Measurements from ENCODE around the gene PRPSAP1.

Gene PRPSAP1

GRCh38 chr17:76388966-76389888 lies 35.5 kb upstream of the PRPSAP1 start:
- H3K27me3 ChIP-seq (replicated peaks): no peaks in the 10 kb centered on the region
- peaks cover 44% of the 10 kb centered on the region for H3K36me3 ChIP-seq (replicated peaks)
- no peak for DNase-seq
- peak; percentile 46 for TF ChIP-seq CTCF (IDR thresholded peaks at IDR 0.05; ENCODE audit: low read depth, low read length, missing control alignments)
- H3K27ac ChIP-seq: no peak overlapping the region
- no peak overlapping the region for H3K4me3 ChIP-seq (ENCODE audit: low read depth, low read length)
- in situ Hi-C loops (cut with HindIII; ENCODE audit: low pct_ligation_motif_present, low sequenced_read_pairs): no loop called here

- DNase-seq: no peak
- Histone ChIP-seq H3K36me3 (replicated peaks) (peaks cover 38% of the 10 kb centered on the region), H3K27me3 (replicated peaks) (no peaks in the 10 kb centered on the region), H3K27ac (peak overlapping the region; percentile 99), H3K4me3 (ENCODE audit: low read depth, low read length) (peak overlapping the region; percentile 94)
- no peak for TF ChIP-seq CTCF (IDR thresholded peaks at IDR 0.05; ENCODE audit: low read depth, low read length, missing control alignments)
- in situ Hi-C loops (cut with HindIII; ENCODE audit: low pct_ligation_motif_present, low sequenced_read_pairs): no loop called here
Observed at GRCh38 chr17:76386966-76387765, 33.5 kb upstream of the PRPSAP1 start.

GRCh38 chr17:76385892-76386786 lies 32.4 kb upstream of the PRPSAP1 start:
- in situ Hi-C loops (cut with HindIII; ENCODE audit: low pct_ligation_motif_present, low sequenced_read_pairs): no loop called here
- peak; percentile 82 for DNase-seq
- H3K36me3 ChIP-seq (replicated peaks): peaks cover 31% of the 10 kb centered on the region
- H3K27me3 ChIP-seq (replicated peaks): no peaks in the 10 kb centered on the region
- peak; percentile 84 for TF ChIP-seq CTCF (IDR thresholded peaks at IDR 0.05; ENCODE audit: low read depth, low read length, missing control alignments)
- H3K27ac ChIP-seq: peak overlapping the region; percentile 99
- H3K4me3 ChIP-seq (ENCODE audit: low read depth, low read length): peak overlapping the region; percentile 94

- DNase-seq: peak; percentile 77
- peaks cover 30% of the 10 kb centered on the region for H3K36me3 ChIP-seq (replicated peaks)
- H3K27me3 ChIP-seq (replicated peaks): no peaks in the 10 kb centered on the region
- H3K27ac ChIP-seq: peak overlapping the region; percentile 99
- no peak for TF ChIP-seq CTCF (IDR thresholded peaks at IDR 0.05; ENCODE audit: low read depth, low read length, missing control alignments)
- H3K4me3 ChIP-seq (ENCODE audit: low read depth, low read length): peak overlapping the region; percentile 94
- in situ Hi-C loops (cut with HindIII; ENCODE audit: low pct_ligation_motif_present, low sequenced_read_pairs): no loop called here
Observed at GRCh38 chr17:76384987-76385891, 31.5 kb upstream of the PRPSAP1 start.
